COLO668 (cell line): Measurements from ENCODE around the gene SSPN.

Source experiments
- DNase-seq: peaks from one replicate; lab custom pipeline; 2025; ENCODE audit not compliant: unreplicated experiment; lab: John Stamatoyannopoulos, UW

Gene SSPN

GRCh38 chr12:26255893-26256645, 60.7 kb downstream of the SSPN start:
- DNase-seq = no peak

DNA sequence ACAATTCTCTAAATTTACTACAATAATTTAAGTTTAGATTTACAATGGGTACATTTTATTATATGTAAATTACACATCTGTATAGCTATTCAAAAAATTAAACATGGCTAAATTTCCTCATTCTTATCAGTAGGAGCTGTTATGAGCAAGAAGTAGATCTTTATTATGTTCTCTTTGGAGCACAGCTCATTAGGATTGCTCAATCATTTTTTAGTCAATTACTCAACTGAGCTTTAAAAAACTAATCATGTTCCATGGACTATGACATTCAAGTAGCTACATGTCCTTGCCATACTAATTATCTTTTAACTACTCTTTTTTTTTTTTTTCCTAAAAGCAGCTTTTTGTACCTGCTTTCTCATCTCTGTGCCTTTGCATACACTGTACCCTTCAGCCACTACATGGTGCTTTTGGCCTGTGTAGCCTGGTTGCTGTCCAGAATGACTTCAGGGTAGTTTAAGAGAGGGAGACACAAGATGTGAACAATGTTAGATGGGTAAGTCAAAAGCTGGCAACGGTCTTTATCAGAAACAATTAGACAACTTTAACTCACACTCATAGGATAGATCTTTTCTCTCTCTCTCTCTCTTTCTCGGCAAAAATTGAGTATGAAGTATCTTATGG, 69.0 kb downstream of the SSPN start:
- no peak for DNase-seq

- no peak for DNase-seq
These were observed 70.2 kb downstream of the SSPN start for GRCh38 chr12:26265606-26266005.

DNA sequence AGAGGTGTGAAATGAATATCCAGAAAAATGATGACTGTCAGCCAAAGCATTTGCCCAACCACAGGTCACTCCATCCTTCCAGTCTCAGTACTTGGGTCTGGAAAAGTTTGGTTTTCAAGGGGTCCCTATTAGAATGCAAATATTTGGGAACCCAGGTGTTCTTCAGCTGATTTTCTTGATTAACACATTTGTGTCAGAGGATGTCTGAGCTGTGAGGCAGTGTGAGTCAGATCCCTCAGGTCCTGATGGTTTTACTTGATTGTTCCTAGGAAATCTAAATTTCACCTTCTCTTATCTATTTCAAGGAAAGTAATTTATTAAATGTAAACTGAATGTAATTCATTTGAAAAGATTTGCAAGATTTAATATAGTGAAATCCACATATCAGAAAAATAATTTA, 71.5 kb downstream of the SSPN start:
- DNase-seq = no peak

DNA sequence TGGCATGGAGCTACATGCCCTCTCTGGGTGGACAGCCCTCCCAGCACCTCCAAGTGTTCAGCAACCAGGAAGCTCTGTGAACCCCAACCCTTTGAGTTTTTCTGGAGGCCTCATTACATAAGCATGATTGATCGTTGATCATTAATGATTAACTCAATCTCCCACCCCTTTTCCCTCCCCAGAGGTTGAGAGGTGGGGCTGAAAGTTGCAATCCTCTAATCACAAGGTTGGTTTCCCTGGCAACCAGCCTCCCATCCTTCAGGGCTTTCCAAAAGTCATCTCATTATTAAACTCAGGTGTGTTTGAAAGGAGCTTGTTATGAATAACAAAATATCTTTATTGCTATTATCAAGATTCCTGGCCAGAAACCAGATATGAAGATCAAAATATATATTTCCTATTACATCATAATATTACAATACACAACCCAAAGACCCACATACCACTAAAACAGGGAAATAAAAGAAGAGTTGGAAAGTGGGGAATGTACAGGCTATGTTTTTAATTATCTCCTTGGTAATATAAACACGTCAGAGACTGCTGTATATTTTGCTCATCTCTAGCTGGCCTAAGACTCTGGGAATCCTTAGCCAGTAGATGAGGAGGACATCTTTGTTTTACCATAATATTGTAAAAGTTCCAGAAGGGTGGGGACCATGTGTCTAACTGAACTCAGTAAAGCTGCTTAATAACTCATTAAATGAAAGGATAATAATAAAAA, 73.6 kb downstream of the SSPN start:
- DNase-seq = peak; percentile 1

- DNase-seq = no peak
These were observed 74.3 kb downstream of the SSPN start for GRCh38 chr12:26269562-26270284.

GRCh38 chr12:26271024-26271423, 75.7 kb downstream of the SSPN start:
- no peak for DNase-seq

GRCh38 chr12:26271889-26272492, 76.6 kb downstream of the SSPN start:
- DNase-seq = peak; percentile 3

DNA sequence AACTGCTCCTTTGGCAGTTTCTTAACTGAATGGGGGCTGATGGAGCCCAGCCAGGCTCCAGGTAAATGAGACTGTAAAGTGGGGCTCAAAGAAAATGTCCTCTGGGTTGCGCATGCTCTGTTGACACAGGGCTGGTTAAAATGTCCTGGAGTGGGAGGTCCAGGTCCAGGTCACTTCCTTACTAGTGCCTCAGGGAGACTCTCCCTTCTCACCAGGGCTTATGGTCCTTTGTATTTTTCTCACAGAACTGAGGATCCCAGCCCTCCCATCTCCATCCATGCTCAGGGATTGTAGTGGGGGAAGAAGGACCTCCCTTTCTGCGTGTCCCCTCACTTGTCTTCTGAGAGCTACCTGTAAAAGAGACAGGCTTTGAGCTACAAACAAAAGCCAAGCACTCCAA, 77.5 kb downstream of the SSPN start:
- no peak for DNase-seq

GRCh38 chr12:26273811-26274210, 78.4 kb downstream of the SSPN start:
- no peak for DNase-seq

DNA sequence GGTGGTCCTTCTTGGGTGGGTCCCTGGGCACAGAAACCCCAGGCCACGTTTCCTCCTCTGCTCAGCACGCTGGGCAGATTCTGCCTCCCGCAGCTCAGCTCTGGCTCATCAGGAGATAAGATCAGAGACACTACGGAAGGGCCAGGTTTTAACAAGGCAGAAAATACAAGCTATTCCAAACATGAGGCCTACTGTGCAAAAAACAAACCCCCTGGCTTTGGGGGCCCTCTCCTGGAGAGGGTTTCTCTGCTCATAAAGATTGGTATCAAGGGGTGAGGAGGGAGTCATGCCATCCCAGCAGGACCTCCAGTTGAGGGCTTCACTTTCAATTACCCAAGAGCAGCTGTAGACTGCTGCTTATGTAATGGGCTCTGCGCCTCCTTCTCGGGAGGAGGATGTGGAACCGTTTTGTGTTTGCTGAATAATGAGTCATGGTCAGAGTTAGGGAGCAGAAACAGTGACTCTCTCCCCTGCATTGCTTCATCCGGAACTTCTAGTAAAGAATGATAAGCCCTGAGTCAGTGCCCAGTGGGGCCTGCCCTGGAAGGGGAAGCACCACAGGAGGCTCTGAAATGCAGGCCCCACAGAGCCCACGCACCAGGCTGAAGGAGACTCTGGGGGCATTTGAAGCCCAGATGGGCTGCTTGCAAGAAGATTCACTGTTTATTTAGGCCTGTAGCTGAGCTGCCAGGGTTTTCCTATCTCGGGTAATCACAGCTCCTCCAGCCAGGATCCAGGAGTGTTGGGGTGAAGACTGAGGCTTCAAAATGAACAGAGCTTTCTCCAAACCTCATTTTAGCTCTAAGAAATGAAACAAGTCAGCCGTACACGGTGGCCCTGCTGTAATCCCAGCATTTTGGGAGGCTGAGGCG, 79.3 kb downstream of the SSPN start:
- peak; percentile 40 for DNase-seq

DNA sequence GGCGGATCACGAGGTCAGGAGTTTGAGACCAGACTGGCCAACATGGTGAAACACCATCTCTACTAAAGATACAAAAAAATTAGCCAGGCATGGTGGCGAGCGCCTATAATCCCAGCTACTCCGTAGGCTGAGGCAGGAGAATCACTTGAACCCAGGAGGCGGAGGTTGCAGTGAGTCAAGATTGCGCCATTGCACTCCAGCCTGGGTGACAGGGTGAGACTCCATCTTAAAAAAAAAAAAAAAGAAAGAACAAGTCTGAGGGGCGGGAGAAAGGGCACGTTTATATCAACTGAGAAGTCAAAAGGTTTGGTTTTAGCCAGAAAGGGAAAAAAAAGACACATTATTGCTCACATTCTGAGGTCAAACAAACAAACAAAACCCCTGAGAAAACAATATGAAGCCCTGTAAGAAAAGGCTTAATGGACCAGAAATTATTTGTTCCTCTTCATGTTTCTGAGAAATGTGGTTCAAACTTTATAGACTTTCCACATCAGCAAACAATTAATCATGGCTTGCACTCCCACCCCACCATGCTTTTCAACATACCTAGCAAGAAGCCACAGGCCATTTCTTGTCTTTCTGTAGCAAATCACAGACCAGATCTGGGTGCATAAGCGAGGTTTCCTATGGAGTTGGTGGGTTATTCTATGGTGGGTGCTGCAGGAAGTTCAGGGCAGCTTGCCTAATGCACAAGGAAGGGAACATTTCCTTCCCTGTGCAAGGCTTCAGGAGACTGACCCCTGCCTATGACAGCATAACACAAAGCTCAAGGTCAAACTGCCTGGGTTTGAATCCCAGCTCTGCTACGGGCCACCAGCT, 80.1 kb downstream of the SSPN start:
- no peak for DNase-seq

GRCh38 chr12:26276709-26277108, 81.3 kb downstream of the SSPN start:
- DNase-seq = no peak

DNA sequence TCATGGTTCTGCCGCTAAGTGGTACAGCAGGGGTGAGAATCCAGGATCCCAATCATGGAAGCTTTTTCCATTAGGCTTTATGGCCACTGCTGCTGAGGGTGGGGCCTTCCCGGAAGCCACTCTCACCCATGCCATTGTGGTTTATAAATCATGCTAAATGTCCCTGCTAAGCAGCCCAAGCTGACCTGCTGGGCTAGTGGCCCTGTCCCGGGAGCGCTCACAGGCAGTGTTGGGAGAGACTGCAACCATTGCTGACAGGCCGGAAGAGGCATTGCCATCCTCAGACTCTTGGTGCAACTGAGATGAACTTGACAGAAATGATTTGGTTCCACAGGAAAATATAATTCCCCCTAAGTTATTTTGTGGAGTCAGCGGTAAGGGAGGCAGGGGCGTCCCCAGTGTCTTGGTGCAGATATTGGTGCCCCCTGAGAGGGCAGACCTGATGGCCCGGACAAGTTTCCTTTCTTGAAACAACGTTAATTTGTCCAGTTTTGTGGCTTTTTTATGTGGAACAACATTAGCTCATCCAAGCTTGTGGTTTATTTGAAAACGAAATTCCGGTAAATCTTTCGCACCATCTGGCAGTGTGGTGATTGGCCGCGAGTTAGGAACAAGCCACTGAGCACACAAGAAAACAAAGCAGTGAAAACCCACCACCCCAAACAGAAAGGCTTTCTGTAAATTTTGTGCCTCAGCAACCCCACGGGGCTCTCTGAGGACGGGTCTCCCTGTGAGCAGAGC, 82.3 kb downstream of the SSPN start:
- DNase-seq = no peak

DNA sequence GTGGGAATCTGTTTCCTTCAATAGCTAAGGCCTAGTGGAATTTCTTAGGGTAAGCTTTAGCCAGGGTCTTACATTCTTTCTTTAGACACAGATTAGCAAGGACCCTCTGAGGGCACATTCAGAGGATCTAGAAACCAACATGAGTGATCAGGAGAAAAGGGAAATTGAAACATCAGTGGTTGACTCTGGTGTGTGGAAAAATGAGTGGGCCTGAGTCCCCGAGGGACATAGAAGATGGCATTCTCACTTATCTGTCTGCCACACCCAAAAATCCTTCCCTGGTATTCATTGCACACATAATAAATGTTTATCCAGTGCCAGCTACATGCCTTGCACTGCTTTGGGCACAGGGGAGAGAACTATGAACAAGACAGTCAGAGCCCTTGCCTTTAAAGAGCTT, 82.9 kb downstream of the SSPN start:
- DNase-seq = no peak

GRCh38 chr12:26278666-26279065, 83.3 kb downstream of the SSPN start:
- no peak for DNase-seq

GRCh38 chr12:26279091-26279490, 83.7 kb downstream of the SSPN start:
- DNase-seq = no peak

- no peak for DNase-seq
These were observed 84.5 kb downstream of the SSPN start for GRCh38 chr12:26279908-26280307.

DNA sequence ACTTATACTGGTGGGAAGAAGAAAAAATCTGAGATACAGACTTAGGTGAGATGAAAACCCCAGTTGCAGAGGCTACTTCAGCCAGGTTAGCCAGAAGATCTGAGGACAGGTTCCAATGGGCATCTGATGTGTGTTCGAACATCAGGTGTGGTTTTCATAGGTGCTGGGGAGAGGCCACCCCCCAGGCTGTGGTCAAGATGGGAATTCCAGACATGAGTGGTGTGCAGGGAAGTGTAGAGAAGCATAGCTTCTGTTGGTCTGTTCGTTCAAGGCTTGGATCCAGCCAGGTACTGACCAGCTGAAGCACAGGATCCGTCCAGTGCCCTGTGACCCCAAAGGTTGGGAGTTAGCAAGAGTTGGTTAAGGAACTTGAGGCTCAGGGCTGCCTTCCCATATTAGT, 85.5 kb downstream of the SSPN start:
- DNase-seq = no peak
